MM.1S (cell line): ENCODE data around the gene DIP2B.

Experiments used
- DNase-seq: peaks from one replicate; pipeline ENCODE4 v3.0.0-alpha.2; 2015
- H2AFZ ChIP-seq: fragments of 300-600 bp; sonication (generic); 2 replicates; pipeline ENCODE4 v1.6.0; 2016; ENCODE audit warnings: antibody characterized with exemption, low read length
- H3F3A ChIP-seq: fragments of 300-600 bp; sonication (generic); 2 replicates; pipeline ENCODE4 v1.6.1; 2016; ENCODE audit warnings: mild to moderate bottlenecking, antibody characterized with exemption, low read length, moderate library complexity, mixed read lengths; ENCODE audit not compliant: insufficient read depth
- H3K27ac ChIP-seq: fragments of 300-600 bp; sonication (generic); 2 replicates; pipeline ENCODE4 v1.5.1; 2016; ENCODE audit warnings: mild to moderate bottlenecking, low read length
- H3K27me3 ChIP-seq: fragments of 300-600 bp; sonication (generic); replicated peaks from 2 replicates; pipeline ENCODE4 v1.6.0; 2016; ENCODE audit warnings: low read length; ENCODE audit not compliant: insufficient read depth
- H3K36me3 ChIP-seq: fragments of 300-600 bp; sonication (generic); replicated peaks from 2 replicates; pipeline ENCODE4 v1.6.1; 2016; ENCODE audit warnings: mild to moderate bottlenecking, low read length, mixed read lengths; ENCODE audit not compliant: insufficient read depth
- H3K4me1 ChIP-seq: fragments of 300-600 bp; sonication (generic); 2 replicates; pipeline ENCODE4 v1.6.1; 2016; ENCODE audit warnings: low read length, mixed read lengths
- H3K4me2 ChIP-seq: fragments of 300-600 bp; sonication (generic); 2 replicates; pipeline ENCODE4 v1.6.0; 2016; ENCODE audit warnings: low read depth, low read length
- H3K4me3 ChIP-seq: fragments of 300-600 bp; sonication (generic); 2 replicates; pipeline ENCODE4 v1.5.1; 2016; ENCODE audit warnings: low read length, mixed read lengths
- H3K79me2 ChIP-seq: fragments of 300-600 bp; sonication (generic); 2 replicates; pipeline ENCODE4 v1.6.1; 2016; ENCODE audit warnings: mixed run types, low read length, mixed read lengths
- H3K9ac ChIP-seq: fragments of 300-600 bp; sonication (generic); 2 replicates; pipeline ENCODE4 v1.6.1; 2016; ENCODE audit warnings: low read length, mixed read lengths
- H3K9me2 ChIP-seq: fragments of 300-600 bp; sonication (generic); replicated peaks from 2 replicates; pipeline ENCODE4 v1.6.1; 2016; ENCODE audit warnings: mild to moderate bottlenecking, low read length, mixed read lengths; ENCODE audit not compliant: insufficient read depth
- H3K9me3 ChIP-seq: fragments of 300-600 bp; sonication (generic); replicated peaks from 2 replicates; pipeline ENCODE4 v1.6.1; 2016; ENCODE audit warnings: mild to moderate bottlenecking, low read length, mixed read lengths; ENCODE audit not compliant: insufficient read depth
- H4K20me1 ChIP-seq: fragments of 300-600 bp; sonication (generic); 2 replicates; pipeline ENCODE4 v1.6.1; 2016; ENCODE audit warnings: mild to moderate bottlenecking, low read length, moderate library complexity, mixed read lengths; ENCODE audit not compliant: insufficient read depth
- CTCF ChIP-seq: fragments of 300-600 bp; sonication (generic); IDR thresholded peaks from 2 replicates; pipeline ENCODE4 v1.5.1; 2016; ENCODE audit warnings: antibody characterized with exemption, low read length, mixed read lengths
- EZH2 ChIP-seq: fragments of 300-600 bp; sonication (generic); optimal IDR thresholded peaks from 2 replicates; pipeline ENCODE3; 2017; ENCODE audit warnings: low read depth, mild to moderate bottlenecking, antibody characterized with exemption, low read length, mixed read lengths
- EZH2phosphoT487 ChIP-seq: fragments of 300-600 bp; sonication (generic); IDR thresholded peaks from 2 replicates; pipeline ENCODE4 v1.6.1; 2018; ENCODE audit warnings: antibody characterized with exemption, low read length

Gene DIP2B

GRCh38 chr12:50708631-50709030 is 203.8 kb downstream of the DIP2B start:
- Histone ChIP-seq H3K4me1 (no peaks in the 10 kb centered on the region), H3K4me2 (no peak overlapping the region), H3K9me3 (no peaks in the 10 kb centered on the region), H2AFZ (no peak overlapping the region), H3K9ac (no peak overlapping the region), H4K20me1 (no peaks in the 10 kb centered on the region), H3K79me2 (no peaks in the 10 kb centered on the region), H3K27me3 (no peaks in the 10 kb centered on the region), H3K9me2 (no peaks in the 10 kb centered on the region), H3K36me3 (no peaks in the 10 kb centered on the region), H3F3A (no peaks in the 10 kb centered on the region), H3K4me3 (no peak overlapping the region), H3K27ac (no peak overlapping the region)
- DNase-seq: no peak
- TF ChIP-seq EZH2: no peak
- no peak for TF ChIP-seq CTCF
- TF ChIP-seq EZH2phosphoT487: no peak

DNA sequence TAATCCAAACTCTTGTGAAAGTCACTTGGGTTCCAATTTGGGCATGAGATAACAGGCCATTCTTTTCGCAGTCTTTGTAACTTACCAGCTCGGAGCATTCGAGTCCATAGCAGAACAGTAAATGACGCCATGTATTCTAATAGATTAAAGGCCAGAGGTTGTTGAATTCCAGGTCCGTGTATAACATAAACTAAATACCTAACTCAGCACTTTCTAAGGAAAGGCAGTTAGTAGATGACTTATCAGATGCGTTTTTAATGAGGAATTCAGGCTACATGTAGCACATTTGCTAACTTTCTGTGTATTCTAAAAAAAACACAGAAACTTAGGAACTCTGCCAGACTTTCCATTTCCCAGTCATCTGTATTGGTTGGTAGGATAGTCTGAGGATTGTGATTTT is 206.3 kb downstream of the DIP2B start:
- no peak overlapping the region for H2AFZ ChIP-seq
- no peak overlapping the region for H3K27ac ChIP-seq
- H3K9me2 ChIP-seq: no peaks in the 10 kb centered on the region
- no peak overlapping the region for H3K4me3 ChIP-seq
- no peak for DNase-seq
- H4K20me1 ChIP-seq: no peaks in the 10 kb centered on the region
- TF ChIP-seq CTCF: no peak
- TF ChIP-seq EZH2: no peak
- no peak for TF ChIP-seq EZH2phosphoT487
- H3K36me3 ChIP-seq: no peaks in the 10 kb centered on the region
- H3F3A ChIP-seq: no peaks in the 10 kb centered on the region
- H3K27me3 ChIP-seq: no peaks in the 10 kb centered on the region
- H3K9me3 ChIP-seq: no peaks in the 10 kb centered on the region
- no peaks in the 10 kb centered on the region for H3K4me1 ChIP-seq
- no peak overlapping the region for H3K4me2 ChIP-seq
- no peak overlapping the region for H3K9ac ChIP-seq
- no peaks in the 10 kb centered on the region for H3K79me2 ChIP-seq

GRCh38 chr12:50715174-50715573 is 210.4 kb downstream of the DIP2B start:
- Histone ChIP-seq H3K27me3 (no peaks in the 10 kb centered on the region), H3K9me2 (no peaks in the 10 kb centered on the region), H3K79me2 (no peaks in the 10 kb centered on the region), H3K9me3 (no peaks in the 10 kb centered on the region), H3K4me1 (no peaks in the 10 kb centered on the region), H2AFZ (no peak overlapping the region), H4K20me1 (no peaks in the 10 kb centered on the region), H3K4me3 (no peak overlapping the region), H3F3A (no peaks in the 10 kb centered on the region), H3K36me3 (no peaks in the 10 kb centered on the region), H3K27ac (no peak overlapping the region), H3K9ac (no peak overlapping the region), H3K4me2 (no peak overlapping the region)
- TF ChIP-seq EZH2phosphoT487 (no peak), EZH2 (no peak), CTCF (no peak)
- DNase-seq: no peak
